ENCODE results near the gene GOLGA8Q.
"Not testable (repeated sequence)": the region's sequence is repeated elsewhere in the genome, so short reads cannot be mapped to it uniquely, and the experiment has no call there.

- not testable (repeated sequence) for TF ChIP-seq CTCF (IDR thresholded peaks at IDR 0.05 in 2 of 3, conservative IDR thresholded peaks at IDR 0.05 in 1 of 3; ENCODE audit: insufficient read depth in 2 of 3, low read depth in 1 of 3, low read length in 3 of 3); ZBTB11 (CRISPR knock-in tag; IDR thresholded peaks at IDR 0.05); EP300 (IDR thresholded peaks at IDR 0.05; ENCODE audit: low read length); NFYB (IDR thresholded peaks at IDR 0.05; ENCODE audit: extremely low read depth, insufficient read length); ZNF316 (IDR thresholded peaks at IDR 0.05); KDM1A (IDR thresholded peaks at IDR 0.05); CBFB (CRISPR knock-in tag; IDR thresholded peaks at IDR 0.05); ZZZ3 (IDR thresholded peaks at IDR 0.05); POLR2A (conservative IDR thresholded peaks at IDR 0.05); XRCC4 (IDR thresholded peaks at IDR 0.05; ENCODE audit: extremely low read depth, insufficient read depth, insufficient read length); ZFPM2 (CRISPR knock-in tag; IDR thresholded peaks at IDR 0.05)
- TF ChIP-seq, protein P1, sequence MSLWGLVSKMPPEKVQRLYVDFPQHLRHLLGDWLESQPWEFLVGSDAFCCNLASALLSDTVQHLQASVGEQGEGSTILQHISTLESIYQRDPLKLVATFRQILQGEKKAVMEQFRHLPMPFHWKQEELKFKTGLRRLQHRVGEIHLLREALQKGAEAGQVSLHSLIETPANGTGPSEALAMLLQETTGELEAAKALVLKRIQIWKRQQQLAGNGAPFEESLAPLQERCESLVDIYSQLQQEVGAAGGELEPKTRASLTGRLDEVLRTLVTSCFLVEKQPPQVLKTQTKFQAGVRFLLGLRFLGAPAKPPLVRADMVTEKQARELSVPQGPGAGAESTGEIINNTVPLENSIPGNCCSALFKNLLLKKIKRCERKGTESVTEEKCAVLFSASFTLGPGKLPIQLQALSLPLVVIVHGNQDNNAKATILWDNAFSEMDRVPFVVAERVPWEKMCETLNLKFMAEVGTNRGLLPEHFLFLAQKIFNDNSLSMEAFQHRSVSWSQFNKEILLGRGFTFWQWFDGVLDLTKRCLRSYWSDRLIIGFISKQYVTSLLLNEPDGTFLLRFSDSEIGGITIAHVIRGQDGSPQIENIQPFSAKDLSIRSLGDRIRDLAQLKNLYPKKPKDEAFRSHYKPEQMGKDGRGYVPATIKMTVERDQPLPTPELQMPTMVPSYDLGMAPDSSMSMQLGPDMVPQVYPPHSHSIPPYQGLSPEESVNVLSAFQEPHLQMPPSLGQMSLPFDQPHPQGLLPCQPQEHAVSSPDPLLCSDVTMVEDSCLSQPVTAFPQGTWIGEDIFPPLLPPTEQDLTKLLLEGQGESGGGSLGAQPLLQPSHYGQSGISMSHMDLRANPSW (CRISPR knock-in tag; IDR thresholded peaks at IDR 0.05): not testable (repeated sequence)
Observed at GRCh38 chr15:30603796-30604195, 51.9 kb downstream of the GOLGA8Q start, which contains the start of gene GOLGA8H.
